HCT116 (cell line): ENCODE measurements around the gene CPA2.
"Not testable (repeated sequence)": the region's sequence is repeated elsewhere in the genome, so short reads cannot be mapped to it uniquely, and the experiment has no call there.

Experiments
- CTCF ChIP-seq, 3 experiments: fragments of 200-600 bp in 1 of 3; sonication (generic) in 1 of 3; IDR thresholded peaks in 2 of 3; conservative IDR thresholded peaks in 1 of 3; 2 replicates each; pipeline ENCODE4 v1.5.1; 2012 to 2017; ENCODE audit warnings: low read depth in 2 of 3, low read length in 2 of 3, antibody characterized with exemption in 1 of 3, borderline replicate concordance in 1 of 3, control low read depth in 1 of 3, mild to moderate bottlenecking in 1 of 3, mixed read lengths in 1 of 3, mixed run types in 1 of 3, moderate library complexity in 1 of 3; ENCODE audit not compliant: insufficient read depth in 1 of 3
- POLR2A ChIP-seq: IDR thresholded peaks from 2 replicates; pipeline ENCODE4 v1.7.0; 2011; ENCODE audit warnings: borderline replicate concordance; ENCODE audit not compliant: insufficient read depth, insufficient read length; ENCODE audit errors: extremely low read depth
- RAD21 ChIP-seq: IDR thresholded peaks from 2 replicates; pipeline ENCODE4 v1.6.1; 2012; ENCODE audit warnings: low read depth, mild to moderate bottlenecking
- SIN3A ChIP-seq: IDR thresholded peaks from 2 replicates; pipeline ENCODE4 v1.6.1; 2012; ENCODE audit warnings: low read depth
- ZNF274 ChIP-seq: fragments of 200-500 bp; sonication (Bioruptor generic); IDR thresholded peaks from 2 replicates; pipeline ENCODE4 v1.6.1; 2014; ENCODE audit warnings: mild to moderate bottlenecking, low read depth, low read length, inconsistent platforms

GRCh38 chr7:130321542-130322229 lies 55.0 kb downstream of the CPA2 start:
- TF ChIP-seq RAD21; POLR2A; CTCF (IDR thresholded peaks at IDR 0.05 in 2 of 3, conservative IDR thresholded peaks at IDR 0.05 in 1 of 3; ENCODE audit: borderline replicate concordance in 1 of 3, insufficient read depth in 1 of 3, low read depth in 2 of 3, low read length in 2 of 3); SIN3A; ZNF274: not testable (repeated sequence)
